ENCODE measurements around the gene AKR1C1. TPM values are rescaled to one million over a fixed set of nuclear protein-coding genes. Genes with fewer than 3 reads are reported as not detected.
"Not testable (repeated sequence)": the region's sequence is repeated elsewhere in the genome, so short reads cannot be mapped to it uniquely, and the experiment has no call there.

Gene AKR1C1
- total and polyA plus RNA-seq, 2 of the 13 experiments (the other 11 are each of a cell fraction or from before 2014, with no cell fraction given), result 948 to 2,238 TPM

GRCh38 chr10:4992564-4992963 lies 29.3 kb downstream of the AKR1C1 start:
- H3K27me3 ChIP-seq (ENCODE audit: control insufficient read depth in 1 of 2, insufficient read depth in 2 of 2, low read length in 2 of 2); H3K4me3 ChIP-seq (replicated peaks in 1 of 3; ENCODE audit: insufficient read depth in 1 of 3, low read depth in 2 of 3, low read length in 3 of 3); H4K20me1 ChIP-seq (ENCODE audit: insufficient read depth, low read length); intact Hi-C loops (cut with micrococcal nuclease; ENCODE audit: unreplicated experiment); H3K79me2 ChIP-seq (ENCODE audit: insufficient read depth, low read length); H3K4me1 ChIP-seq (ENCODE audit: insufficient read depth, low read length); H3K9me3 ChIP-seq (ENCODE audit: low read length); H3K27ac ChIP-seq (ENCODE audit: extremely low read length, insufficient read depth, low read length); H3K36me3 ChIP-seq (replicated peaks in 1 of 2; ENCODE audit: control insufficient read depth in 1 of 2, insufficient read depth in 2 of 2, low read length in 2 of 2); H3K9ac ChIP-seq (ENCODE audit: insufficient read depth, low read depth, low read length); FAIRE-seq; ATAC-seq; H3K4me2 ChIP-seq (ENCODE audit: low read depth, low read length); H2AFZ ChIP-seq (ENCODE audit: low read length); DNase-seq (ENCODE audit: low spot score); POLR2A ChIA-PET; in situ Hi-C loops (cut with HindIII; ENCODE audit: extremely low pct_ligation_motif_present, low pct_unique_long_range_greater_than_20kb); BruUV-seq (replicated peaks); CTCF ChIA-PET (ENCODE audit: low intra/inter-chr PET ratio, low total read pairs): not testable (repeated sequence)
- 98% methylated on average over 10 of the region's 10 CpGs for WGBS (ENCODE audit: low lambda C conversion rate)

- DNase-seq (ENCODE audit: low spot score); FAIRE-seq; in situ Hi-C loops (cut with HindIII; ENCODE audit: extremely low pct_ligation_motif_present, low pct_unique_long_range_greater_than_20kb); H3K27ac ChIP-seq (ENCODE audit: extremely low read length, insufficient read depth, low read length); CTCF ChIA-PET (ENCODE audit: low intra/inter-chr PET ratio, low total read pairs); H3K4me2 ChIP-seq (ENCODE audit: low read depth, low read length); H3K4me3 ChIP-seq (replicated peaks in 1 of 3; ENCODE audit: insufficient read depth in 1 of 3, low read depth in 2 of 3, low read length in 3 of 3); H3K4me1 ChIP-seq (ENCODE audit: insufficient read depth, low read length); intact Hi-C loops (cut with micrococcal nuclease; ENCODE audit: unreplicated experiment); H4K20me1 ChIP-seq (ENCODE audit: insufficient read depth, low read length); H2AFZ ChIP-seq (ENCODE audit: low read length); H3K9me3 ChIP-seq (ENCODE audit: low read length); BruUV-seq (replicated peaks); H3K9ac ChIP-seq (ENCODE audit: insufficient read depth, low read depth, low read length); POLR2A ChIA-PET; H3K36me3 ChIP-seq (replicated peaks in 1 of 2; ENCODE audit: control insufficient read depth in 1 of 2, insufficient read depth in 2 of 2, low read length in 2 of 2); H3K27me3 ChIP-seq (ENCODE audit: control insufficient read depth in 1 of 2, insufficient read depth in 2 of 2, low read length in 2 of 2); H3K79me2 ChIP-seq (ENCODE audit: insufficient read depth, low read length): not testable (repeated sequence)
- ATAC-seq, result peak; percentile 26; the same call in 1 of the 3 replicates
Observed at GRCh38 chr10:4994260-4994659, 31.0 kb downstream of the AKR1C1 start.

GRCh38 chr10:4998671-4999070 lies 35.5 kb downstream of the AKR1C1 start:
- 0 out of 2 replicates have a peak, but pooled peaks cover 15% of the 10 kb centered on the region for H3K4me1 ChIP-seq (ENCODE audit: insufficient read depth, low read length)
- BruUV-seq (replicated peaks), result no TSS peak
- 80% methylated on average over 5 of the region's 5 CpGs for WGBS (ENCODE audit: low lambda C conversion rate)
- in situ Hi-C loops (cut with HindIII; ENCODE audit: extremely low pct_ligation_motif_present, low pct_unique_long_range_greater_than_20kb) (no loop called here), intact Hi-C loops (cut with micrococcal nuclease; ENCODE audit: unreplicated experiment) (no loop called here)
- FAIRE-seq (no peak), ATAC-seq (no peak), DNase-seq (ENCODE audit: low spot score) (no peak)
- no peak overlapping the region for H3K4me2 ChIP-seq (ENCODE audit: low read depth, low read length)
- H3K27ac ChIP-seq (ENCODE audit: extremely low read length, insufficient read depth, low read length), result no peak overlapping the region
- no peaks in the 10 kb centered on the region for H4K20me1 ChIP-seq (ENCODE audit: insufficient read depth, low read length)
- ChIA-PET CTCF (ENCODE audit: low intra/inter-chr PET ratio, low total read pairs) (no interaction called here), POLR2A (no interaction called here)
- H3K9ac ChIP-seq (ENCODE audit: insufficient read depth, low read depth, low read length), result no peak overlapping the region
- H3K9me3 ChIP-seq (ENCODE audit: low read length), result no peaks in the 10 kb centered on the region
- no peak overlapping the region for H2AFZ ChIP-seq (ENCODE audit: low read length)
- TF ChIP-seq BRF2 (CRISPR knock-in tag; IDR thresholded peaks at IDR 0.05) (no peak), NFYB (CRISPR knock-in tag; IDR thresholded peaks at IDR 0.05) (no peak), ATAD3A (CRISPR knock-in tag; IDR thresholded peaks at IDR 0.05) (no peak), ZBTB37 (CRISPR knock-in tag; IDR thresholded peaks at IDR 0.05) (no peak), THAP11 (CRISPR knock-in tag; IDR thresholded peaks at IDR 0.05) (no peak)
- peaks cover 0 to 3% of the 10 kb centered on the region in 2 experiments; a peak in 2 of 5 replicates for H3K36me3 ChIP-seq (replicated peaks in 1 of 2; ENCODE audit: control insufficient read depth in 1 of 2, insufficient read depth in 2 of 2, low read length in 2 of 2)
- no peak overlapping the region for H3K4me3 ChIP-seq (replicated peaks in 1 of 3; ENCODE audit: insufficient read depth in 1 of 3, low read depth in 2 of 3, low read length in 3 of 3)
- no peaks in the 10 kb centered on the region for H3K27me3 ChIP-seq (ENCODE audit: control insufficient read depth in 1 of 2, insufficient read depth in 2 of 2, low read length in 2 of 2)
- peaks cover 16% of the 10 kb centered on the region for H3K79me2 ChIP-seq (ENCODE audit: insufficient read depth, low read length)

Data from HepG2 (cell line).